ENCODE measurements around the gene CRLF3.

- no peak for TF ChIP-seq CTCF (IDR thresholded peaks at IDR 0.05)
- no peak for TF ChIP-seq EZH2 (IDR thresholded peaks at IDR 0.05; ENCODE audit: borderline replicate concordance, insufficient read depth, low read depth, low read length, poor library complexity, severe bottlenecking)
Measured at GRCh38 chr17:30794372-30794771, 30.1 kb downstream of the CRLF3 start.

All from B cell (primary cell).